Measurements from ENCODE around the gene WASF2.

WASF2 gene

DNA sequence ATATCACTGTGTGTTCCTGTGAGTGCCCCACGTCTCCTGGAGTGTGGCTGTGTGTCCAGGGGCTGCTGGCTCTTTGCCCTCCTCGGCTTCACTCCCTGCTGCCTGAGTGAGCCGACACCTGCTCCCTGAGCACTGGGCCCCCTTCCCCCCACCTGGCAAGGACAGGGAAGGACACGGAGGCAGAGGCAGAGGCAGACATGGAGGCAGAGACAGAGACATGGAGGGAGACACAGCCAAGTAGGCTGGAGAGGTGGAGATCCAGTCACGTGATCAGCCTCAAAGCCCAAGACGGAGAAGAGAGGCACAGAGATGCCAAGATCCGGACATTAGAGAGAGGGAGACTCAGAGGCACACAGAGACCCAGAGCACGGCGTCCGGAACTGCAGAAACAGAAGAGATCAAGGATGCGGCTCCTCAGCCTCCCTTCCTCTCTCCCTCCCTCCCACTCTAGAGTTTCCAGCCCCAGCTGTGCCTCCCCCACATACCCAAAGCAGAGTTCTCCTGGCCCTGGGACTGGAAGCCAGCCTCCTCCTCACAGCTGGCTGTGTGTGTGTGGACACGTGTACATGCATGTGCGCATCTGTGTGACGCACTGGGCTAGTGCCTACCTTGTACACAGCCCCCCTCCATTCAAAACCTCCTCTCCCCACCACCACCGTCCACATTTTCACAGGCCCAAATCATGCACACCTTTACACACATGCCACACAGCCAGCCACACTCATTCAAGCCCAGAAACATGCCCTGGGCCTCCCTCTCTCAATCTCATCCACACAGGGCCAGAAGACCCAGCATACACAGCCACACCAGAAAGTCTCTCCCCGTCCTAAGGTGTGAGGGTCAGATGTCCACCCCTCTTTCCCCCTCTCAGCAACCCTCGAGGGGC, 39.1 kb upstream of the WASF2 start:
- Histone ChIP-seq H3K4me1 (peaks cover 29% of the 10 kb centered on the region), H3K36me3 (ENCODE audit: control insufficient read depth, insufficient read depth, low read length) (no peaks in the 10 kb centered on the region), H3K79me2 (no peaks in the 10 kb centered on the region), H3K9me3 (ENCODE audit: control insufficient read depth, low read length) (no peaks in the 10 kb centered on the region), H3K4me3 (ENCODE audit: low read depth, low read length) (peak overlapping the region; percentile 87), H3K27me3 (ENCODE audit: control insufficient read depth, insufficient read depth, low read length) (no peaks in the 10 kb centered on the region), H3K4me2 (ENCODE audit: low read length) (peak overlapping the region; percentile 93), H2AFZ (peak overlapping the region; percentile 79), H3K9ac (no peak overlapping the region), H3K27ac (peak overlapping the region; percentile 91)
- TF ChIP-seq, protein P1, sequence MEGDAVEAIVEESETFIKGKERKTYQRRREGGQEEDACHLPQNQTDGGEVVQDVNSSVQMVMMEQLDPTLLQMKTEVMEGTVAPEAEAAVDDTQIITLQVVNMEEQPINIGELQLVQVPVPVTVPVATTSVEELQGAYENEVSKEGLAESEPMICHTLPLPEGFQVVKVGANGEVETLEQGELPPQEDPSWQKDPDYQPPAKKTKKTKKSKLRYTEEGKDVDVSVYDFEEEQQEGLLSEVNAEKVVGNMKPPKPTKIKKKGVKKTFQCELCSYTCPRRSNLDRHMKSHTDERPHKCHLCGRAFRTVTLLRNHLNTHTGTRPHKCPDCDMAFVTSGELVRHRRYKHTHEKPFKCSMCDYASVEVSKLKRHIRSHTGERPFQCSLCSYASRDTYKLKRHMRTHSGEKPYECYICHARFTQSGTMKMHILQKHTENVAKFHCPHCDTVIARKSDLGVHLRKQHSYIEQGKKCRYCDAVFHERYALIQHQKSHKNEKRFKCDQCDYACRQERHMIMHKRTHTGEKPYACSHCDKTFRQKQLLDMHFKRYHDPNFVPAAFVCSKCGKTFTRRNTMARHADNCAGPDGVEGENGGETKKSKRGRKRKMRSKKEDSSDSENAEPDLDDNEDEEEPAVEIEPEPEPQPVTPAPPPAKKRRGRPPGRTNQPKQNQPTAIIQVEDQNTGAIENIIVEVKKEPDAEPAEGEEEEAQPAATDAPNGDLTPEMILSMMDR (IDR thresholded peaks at IDR 0.05) = no peak

- Histone ChIP-seq H3K9ac (peak overlapping the region; percentile 19), H3K4me1 (peaks cover 30% of the 10 kb centered on the region), H3K27me3 (ENCODE audit: control insufficient read depth, insufficient read depth, low read length) (no peaks in the 10 kb centered on the region), H3K27ac (peak overlapping the region; percentile 91), H2AFZ (peak overlapping the region; percentile 79), H3K9me3 (ENCODE audit: control insufficient read depth, low read length) (no peaks in the 10 kb centered on the region), H3K79me2 (no peaks in the 10 kb centered on the region), H3K4me3 (ENCODE audit: low read depth, low read length) (peak overlapping the region; percentile 87), H3K4me2 (ENCODE audit: low read length) (peak overlapping the region; percentile 93), H3K36me3 (ENCODE audit: control insufficient read depth, insufficient read depth, low read length) (no peaks in the 10 kb centered on the region)
- TF ChIP-seq, protein P1 (IDR thresholded peaks at IDR 0.05) = peak; percentile 6
Observed at GRCh38 chr1:27527890-27528817, 38.2 kb upstream of the WASF2 start.

GRCh38 chr1:27527223-27527889, 37.4 kb upstream of the WASF2 start:
- H3K4me2 ChIP-seq (ENCODE audit: low read length) = peak overlapping the region; percentile 93
- H3K9ac ChIP-seq = peak overlapping the region; percentile 19
- H3K4me3 ChIP-seq (ENCODE audit: low read depth, low read length) = peak overlapping the region; percentile 87
- TF ChIP-seq, protein P1 (IDR thresholded peaks at IDR 0.05) = no peak
- H3K4me1 ChIP-seq = peaks cover 32% of the 10 kb centered on the region
- no peaks in the 10 kb centered on the region for H3K27me3 ChIP-seq (ENCODE audit: control insufficient read depth, insufficient read depth, low read length)
- no peaks in the 10 kb centered on the region for H3K79me2 ChIP-seq
- H3K36me3 ChIP-seq (ENCODE audit: control insufficient read depth, insufficient read depth, low read length) = no peaks in the 10 kb centered on the region
- H3K27ac ChIP-seq = peak overlapping the region; percentile 91
- no peaks in the 10 kb centered on the region for H3K9me3 ChIP-seq (ENCODE audit: control insufficient read depth, low read length)
- H2AFZ ChIP-seq = peak overlapping the region; percentile 79

GRCh38 chr1:27526569-27527222, 36.7 kb upstream of the WASF2 start:
- Histone ChIP-seq H3K27me3 (ENCODE audit: control insufficient read depth, insufficient read depth, low read length) (no peaks in the 10 kb centered on the region), H3K4me3 (ENCODE audit: low read depth, low read length) (peak overlapping the region; percentile 87), H3K27ac (peak overlapping the region; percentile 91), H3K9me3 (ENCODE audit: control insufficient read depth, low read length) (no peaks in the 10 kb centered on the region), H3K9ac (no peak overlapping the region), H3K79me2 (no peaks in the 10 kb centered on the region), H3K36me3 (ENCODE audit: control insufficient read depth, insufficient read depth, low read length) (no peaks in the 10 kb centered on the region), H3K4me1 (peaks cover 32% of the 10 kb centered on the region), H2AFZ (no peak overlapping the region), H3K4me2 (ENCODE audit: low read length) (peak overlapping the region; percentile 93)
- TF ChIP-seq, protein P1 (IDR thresholded peaks at IDR 0.05) = no peak

Data from parathyroid adenoma (tissue), 2 donors.